Hematopoietic multipotent progenitor cell treated with erythropoietin and hydrocortisone succinate and interleukin-3 and kit ligand, for 6 days (in vitro differentiated cells): ENCODE results near the gene NAA15.
"Not testable (repeated sequence)": the region's sequence is repeated elsewhere in the genome, so short reads cannot be mapped to it uniquely, and the experiment has no call there.

Experiments
- DNase-seq: peaks from one replicate; pipeline ENCODE4 v3.0.0-alpha.2; 2015

The NAA15 gene

GRCh38 chr4:139368998-139369397 is 67.7 kb downstream of the NAA15 start:
- DNase-seq: no peak

- peak; percentile 69 for DNase-seq
Observed at GRCh38 chr4:139374251-139374650, 72.9 kb downstream of the NAA15 start.

GRCh38 chr4:139386421-139386820 is 85.1 kb downstream of the NAA15 start:
- no peak for DNase-seq

- no peak for DNase-seq
Observed at GRCh38 chr4:139389102-139389501, 87.8 kb downstream of the NAA15 start.

- DNase-seq: no peak
Observed at GRCh38 chr4:139389991-139390390, 88.7 kb downstream of the NAA15 start.

- DNase-seq: no peak
Observed at GRCh38 chr4:139391731-139392130, 90.4 kb downstream of the NAA15 start.

- DNase-seq: no peak
Observed at GRCh38 chr4:139392797-139393196, 91.5 kb downstream of the NAA15 start.

- DNase-seq: no peak
Observed at GRCh38 chr4:139401368-139401767, 100.1 kb downstream of the NAA15 start.

- DNase-seq: no peak
Observed at GRCh38 chr4:139402436-139402835, 101.1 kb downstream of the NAA15 start.

- peak; percentile 47 for DNase-seq
Observed at GRCh38 chr4:139403462-139403861, 102.2 kb downstream of the NAA15 start.

- no peak for DNase-seq
Observed at GRCh38 chr4:139410312-139410711, 109.0 kb downstream of the NAA15 start.

- peak; percentile 12 for DNase-seq
Observed at GRCh38 chr4:139414671-139415210, 113.4 kb downstream of the NAA15 start.

- peak; percentile 72 for DNase-seq
Observed at GRCh38 chr4:139416073-139416673, 114.9 kb downstream of the NAA15 start.

- peak; percentile 81 for DNase-seq
Observed at GRCh38 chr4:139419388-139419914, 118.1 kb downstream of the NAA15 start.

GRCh38 chr4:139420652-139421051 is 119.3 kb downstream of the NAA15 start:
- no peak for DNase-seq

GRCh38 chr4:139436122-139436521 is 134.8 kb downstream of the NAA15 start:
- no peak for DNase-seq

GRCh38 chr4:139438141-139438540 is 136.8 kb downstream of the NAA15 start:
- DNase-seq: no peak

- DNase-seq: no peak
Observed at GRCh38 chr4:139441029-139441428, 139.7 kb downstream of the NAA15 start.

- DNase-seq: peak; percentile 63
Observed at GRCh38 chr4:139443661-139444060, 142.4 kb downstream of the NAA15 start.

- DNase-seq: not testable (repeated sequence)
Observed at GRCh38 chr4:139444881-139445280, 143.6 kb downstream of the NAA15 start.

- DNase-seq: not testable (repeated sequence)
Observed at GRCh38 chr4:139447078-139447477, 145.8 kb downstream of the NAA15 start.

- DNase-seq: no peak
Observed at GRCh38 chr4:139450586-139450985, 149.3 kb downstream of the NAA15 start.

- DNase-seq: no peak
Observed at GRCh38 chr4:139451997-139452396, 150.7 kb downstream of the NAA15 start.

GRCh38 chr4:139453041-139453370 is 151.7 kb downstream of the NAA15 start:
- peak; percentile 92 for DNase-seq
